Astrocyte of the hippocampus (primary cell): ENCODE results near the gene BGN.
A peak's percentile ranks its signal among the peaks of the same experiment; 100 is the strongest.

Experiments
- DNase-seq: peaks from one replicate; pipeline ENCODE4 v3.0.0; 2011; ENCODE audit warnings: low read depth, low spot score

The BGN gene

DNA sequence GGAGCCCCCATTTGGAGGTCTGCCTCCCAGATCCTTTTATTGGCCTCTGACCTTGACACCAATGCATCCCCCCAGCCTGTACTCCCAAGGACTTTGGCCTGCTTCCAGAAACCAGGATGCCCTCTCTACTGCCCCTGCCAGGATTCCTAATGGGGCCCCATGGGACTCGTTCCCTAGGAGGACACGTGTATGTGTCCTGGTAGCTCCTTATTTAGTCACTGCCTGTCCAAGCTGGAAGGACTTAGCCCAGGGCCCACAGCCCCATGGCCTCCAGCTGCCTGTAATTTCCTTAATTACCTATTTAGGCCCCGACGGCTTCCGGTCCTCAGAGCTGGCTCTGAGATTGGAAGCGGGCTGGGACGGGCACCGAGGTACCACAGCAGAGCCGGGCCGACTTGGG is 32.0 kb downstream of the BGN start:
- DNase-seq: no peak

DNA sequence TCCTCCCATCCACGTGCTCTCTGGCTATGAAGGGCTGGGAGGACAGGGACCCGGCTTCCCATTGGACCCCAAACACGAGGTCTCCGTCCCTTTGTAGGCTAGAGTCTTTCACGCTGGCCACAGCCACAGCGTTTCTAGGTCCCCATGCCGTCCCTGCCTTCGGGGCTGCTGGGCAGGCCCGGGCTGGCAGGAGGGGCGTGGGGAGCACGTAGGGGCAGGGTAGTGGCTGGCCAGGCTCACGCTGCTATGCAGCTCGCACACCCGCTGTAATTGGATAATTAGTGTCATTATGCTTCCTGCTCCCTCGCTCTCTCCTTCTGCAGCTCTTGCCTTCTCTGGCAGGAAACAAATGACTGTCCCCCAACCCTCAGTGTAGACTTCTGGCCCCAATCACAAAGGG is 32.4 kb downstream of the BGN start:
- no peak for DNase-seq

DNA sequence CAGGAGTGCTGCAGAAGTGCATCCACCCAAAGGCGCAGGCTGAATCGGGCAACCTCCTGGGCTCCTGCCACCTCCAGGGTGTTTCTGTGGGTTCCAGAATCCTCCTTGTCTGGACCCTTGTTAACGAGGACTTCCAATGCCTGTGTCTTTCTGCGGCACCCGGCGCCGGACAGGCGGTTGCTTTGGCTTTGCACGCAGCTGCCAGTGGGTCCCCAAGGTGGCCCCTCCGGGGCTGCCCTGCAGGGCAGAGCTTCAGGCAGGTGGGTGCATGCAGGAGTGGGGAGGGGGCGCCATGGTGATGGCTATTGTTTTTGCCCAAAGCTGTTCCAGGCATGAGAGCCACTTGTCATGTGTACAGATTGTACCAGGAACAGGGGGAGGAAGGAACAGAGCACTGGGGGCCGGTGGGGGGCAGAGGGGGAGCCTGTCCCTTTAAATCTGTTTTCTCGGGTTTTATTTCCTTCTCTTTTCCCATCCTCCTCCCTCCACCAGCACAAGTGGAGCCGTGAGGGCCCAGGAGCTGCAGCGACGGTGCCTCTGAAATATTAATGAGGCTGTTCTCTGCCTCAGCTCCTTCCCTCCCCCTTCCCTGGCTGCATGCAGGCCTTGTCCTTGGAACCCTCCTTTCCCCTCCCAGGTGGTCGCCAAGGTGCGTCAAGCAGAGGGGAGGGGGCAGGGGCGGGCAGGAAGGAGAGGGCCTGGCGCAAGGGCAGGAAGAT is 35.8 kb downstream of the BGN start:
- DNase-seq: no peak

DNA sequence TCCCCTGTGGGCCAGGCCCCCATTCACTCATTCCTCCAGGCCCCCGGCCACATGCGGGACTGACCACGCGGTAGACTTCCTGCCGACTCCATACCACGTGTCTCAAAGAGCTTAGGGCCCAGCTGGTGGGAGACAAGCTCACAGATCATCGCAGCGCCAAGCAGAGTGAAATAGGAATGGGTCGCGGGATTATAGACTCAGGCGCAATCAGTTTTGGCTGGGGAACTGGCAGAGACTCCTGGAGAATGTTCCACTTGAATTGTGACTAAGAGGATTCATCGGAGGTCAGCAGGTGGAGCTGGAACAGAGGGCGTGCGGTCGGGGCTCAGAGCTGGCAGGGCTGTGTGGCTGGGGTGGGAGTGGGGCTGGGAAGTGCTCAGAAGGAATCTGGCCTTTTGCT is 38.3 kb downstream of the BGN start:
- no peak for DNase-seq

DNA sequence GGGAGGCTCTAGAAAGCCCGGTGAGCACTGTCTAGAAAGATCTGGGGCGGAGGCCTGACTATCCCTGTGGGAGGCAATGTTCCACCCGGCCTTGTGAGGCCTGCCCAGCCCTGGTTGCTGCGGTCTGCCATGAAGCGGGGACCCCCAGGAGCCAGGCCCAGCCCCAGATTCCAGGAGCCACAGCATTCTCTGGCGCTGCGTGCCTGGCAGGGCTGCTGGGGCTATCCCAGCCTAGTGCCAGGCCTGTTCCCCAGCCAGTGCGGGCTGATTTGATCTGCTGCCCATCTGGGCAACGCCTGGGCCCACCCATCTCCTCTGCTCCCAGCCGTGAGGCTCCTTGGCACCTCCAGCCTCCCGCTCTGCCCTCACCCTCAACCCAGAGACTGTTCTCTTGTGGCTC is 42.3 kb downstream of the BGN start:
- no peak for DNase-seq

DNA sequence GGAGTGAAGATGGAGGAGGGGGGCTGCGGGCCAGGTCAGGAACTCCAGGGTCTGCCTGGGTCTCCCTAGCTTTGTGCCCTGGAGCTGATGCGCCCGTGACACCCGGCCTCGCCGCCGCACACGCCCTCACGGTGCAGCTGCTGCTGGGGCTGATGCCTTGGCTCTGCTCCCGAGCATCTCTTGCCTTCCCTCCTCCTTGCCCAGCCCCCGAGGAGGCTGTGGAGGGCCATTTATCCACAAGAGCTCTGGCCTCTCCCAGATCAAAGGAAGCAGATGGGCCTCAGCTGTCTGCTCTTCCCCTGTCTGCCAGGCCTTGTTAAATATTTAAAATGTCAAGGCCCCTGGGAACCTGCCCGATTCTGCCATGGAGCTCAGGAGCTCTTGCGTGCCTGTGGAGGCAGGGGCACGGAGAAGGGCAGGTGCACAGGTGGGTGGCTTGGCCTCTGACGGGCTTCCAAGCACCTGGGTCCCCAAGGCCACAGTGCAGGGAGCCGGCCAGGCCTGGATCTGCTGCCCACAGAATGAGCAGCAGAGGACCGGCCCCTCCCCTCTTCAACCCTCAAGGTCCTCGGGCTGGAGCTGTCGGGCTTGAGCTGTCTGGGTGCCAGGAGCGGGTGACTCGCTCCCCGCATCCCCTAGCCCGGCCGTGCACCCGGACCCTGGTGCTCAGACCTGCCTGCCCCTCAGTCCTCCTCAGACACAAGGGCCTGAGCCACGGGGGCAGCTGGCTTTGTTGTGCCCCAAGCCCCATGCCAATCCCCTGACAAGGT is 42.9 kb downstream of the BGN start:
- DNase-seq: no peak

DNA sequence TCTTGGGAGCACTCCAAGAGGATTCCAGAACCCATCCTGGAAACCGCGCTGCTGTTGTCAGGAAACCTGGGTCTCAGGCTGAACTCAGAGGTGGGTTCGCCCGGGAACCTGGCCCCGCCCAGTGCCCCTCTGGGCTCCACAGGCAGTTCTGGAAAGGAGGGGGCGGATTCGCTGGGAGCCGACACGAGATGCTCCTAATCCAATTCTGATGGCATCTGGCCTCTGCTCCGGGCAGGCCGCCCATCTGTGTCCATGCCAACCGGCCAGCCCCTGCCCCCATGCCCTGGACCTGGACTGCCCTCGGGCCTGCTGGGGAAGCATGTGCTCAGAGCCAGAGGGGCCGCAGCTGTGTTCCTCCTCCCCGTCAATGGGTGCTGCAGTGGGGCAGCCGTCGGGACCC is 43.6 kb downstream of the BGN start:
- no peak for DNase-seq

DNA sequence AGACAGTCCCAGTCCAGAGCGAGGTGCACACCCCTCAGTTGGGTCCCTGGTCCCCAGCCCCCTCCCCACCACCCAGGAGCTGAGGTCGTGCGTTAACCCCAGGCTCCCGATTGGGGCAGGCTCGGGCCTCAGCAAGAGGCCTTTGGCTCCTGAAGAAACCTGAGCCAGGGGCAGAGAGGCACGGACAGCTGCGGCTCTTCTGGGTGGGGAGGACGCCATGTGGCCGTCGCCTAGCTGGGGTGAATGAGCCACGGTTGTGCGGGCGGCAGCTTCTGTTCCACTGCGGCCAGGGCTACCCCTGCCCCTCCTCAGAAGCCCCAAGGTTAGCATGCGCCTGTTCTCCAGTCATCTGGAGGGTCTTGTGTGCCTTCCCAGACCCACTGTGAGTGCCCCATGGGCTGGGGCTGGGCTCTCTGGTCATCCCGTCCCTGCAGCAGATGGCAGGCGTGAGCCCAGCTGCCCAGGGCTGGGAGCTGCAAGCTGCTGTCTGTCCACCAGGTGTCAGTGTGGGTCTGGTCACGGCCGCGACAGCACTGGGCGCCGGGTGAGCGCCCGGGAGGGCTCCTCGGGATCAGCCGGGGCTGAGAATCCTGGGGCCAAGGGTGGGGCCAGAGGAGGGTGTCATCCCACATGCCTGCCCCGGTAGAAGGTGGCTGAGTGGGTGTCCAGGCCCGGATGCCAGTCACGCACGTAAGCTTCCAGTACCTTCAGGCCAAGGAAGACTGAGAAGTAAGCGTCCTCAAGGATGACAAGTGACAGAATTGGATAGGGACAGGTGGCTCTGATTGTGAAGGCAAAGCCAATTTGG is 44.6 kb downstream of the BGN start:
- DNase-seq: peak; percentile 77

DNA sequence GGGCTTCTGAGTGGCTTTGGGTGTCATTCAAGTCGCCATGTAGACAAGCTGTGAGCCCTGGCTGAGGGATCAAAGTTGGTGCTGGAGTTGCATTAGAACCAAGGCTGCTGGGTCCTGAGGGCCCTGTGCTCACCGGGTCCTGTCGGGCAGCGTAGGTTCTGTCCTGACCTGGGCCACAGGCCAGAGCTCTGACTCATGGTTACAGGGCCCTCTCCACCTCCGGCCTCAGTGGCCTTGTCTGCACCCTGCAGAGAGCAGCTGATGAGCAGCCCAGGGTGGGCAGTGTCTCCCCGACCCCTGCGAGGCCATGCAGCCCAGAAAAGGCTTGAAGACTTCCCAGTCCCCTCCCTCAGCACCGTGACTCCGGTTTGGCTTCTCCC is 45.2 kb downstream of the BGN start:
- DNase-seq: no peak

DNA sequence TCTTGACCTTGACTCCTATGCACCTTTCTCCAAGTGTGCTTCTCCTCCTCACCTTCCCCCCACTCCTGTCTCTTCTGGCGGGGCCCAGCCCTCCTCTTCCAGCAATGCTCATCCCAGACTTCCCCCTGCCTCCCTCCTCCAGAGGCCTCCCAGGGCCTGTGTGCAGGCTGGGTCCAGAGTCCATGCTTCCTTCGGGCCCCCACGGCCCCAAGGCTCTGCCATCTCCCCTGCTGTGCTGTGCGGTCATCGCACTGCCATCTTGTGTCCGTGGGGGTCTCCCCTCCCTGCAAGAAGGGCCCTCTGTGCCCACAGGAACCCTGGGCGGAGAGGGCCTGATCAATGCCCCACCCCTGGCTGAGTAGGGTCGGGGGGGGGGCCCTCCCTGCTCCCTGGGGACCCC is 49.9 kb downstream of the BGN start:
- DNase-seq: no peak

DNA sequence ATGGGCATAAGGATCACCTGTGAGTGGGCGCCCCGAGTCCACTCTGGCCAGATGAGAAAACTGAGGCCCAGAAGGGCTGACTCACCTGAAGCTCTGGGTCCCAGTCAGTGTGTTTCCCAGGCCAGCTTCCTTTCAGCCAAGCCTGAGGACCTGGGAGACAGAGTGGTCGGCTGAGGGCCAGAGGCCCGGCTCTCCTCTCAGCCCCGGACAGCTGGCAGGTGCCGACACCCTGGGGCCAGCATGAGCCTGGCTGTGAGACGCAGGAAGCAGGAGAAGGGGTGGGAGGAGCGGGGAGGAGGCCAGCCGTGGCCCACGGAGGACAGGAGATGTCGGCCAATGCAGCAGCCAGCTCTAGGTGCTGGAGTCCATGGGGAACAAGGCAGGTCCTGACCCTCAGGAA is 51.6 kb downstream of the BGN start:
- no peak for DNase-seq

DNA sequence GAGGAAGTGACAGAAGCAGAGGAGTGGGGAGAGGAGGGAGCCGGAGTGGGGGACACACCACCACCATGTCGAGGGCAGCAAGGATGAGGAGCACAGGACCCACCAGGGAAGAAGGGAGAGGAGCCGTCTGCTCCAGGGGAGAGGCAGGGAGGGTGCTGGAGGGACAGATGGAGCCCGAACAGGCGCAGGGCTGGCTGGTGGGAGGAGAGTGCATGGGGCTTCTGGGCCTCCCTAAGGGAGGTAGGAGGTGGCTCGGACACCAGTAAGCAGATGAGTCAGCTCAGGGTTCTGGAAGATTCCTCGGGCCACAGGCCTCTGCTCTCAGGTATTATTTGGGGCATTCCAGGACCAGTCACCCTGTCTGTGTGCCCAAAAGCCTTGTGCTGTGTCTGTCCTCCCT is 52.4 kb downstream of the BGN start:
- no peak for DNase-seq

DNA sequence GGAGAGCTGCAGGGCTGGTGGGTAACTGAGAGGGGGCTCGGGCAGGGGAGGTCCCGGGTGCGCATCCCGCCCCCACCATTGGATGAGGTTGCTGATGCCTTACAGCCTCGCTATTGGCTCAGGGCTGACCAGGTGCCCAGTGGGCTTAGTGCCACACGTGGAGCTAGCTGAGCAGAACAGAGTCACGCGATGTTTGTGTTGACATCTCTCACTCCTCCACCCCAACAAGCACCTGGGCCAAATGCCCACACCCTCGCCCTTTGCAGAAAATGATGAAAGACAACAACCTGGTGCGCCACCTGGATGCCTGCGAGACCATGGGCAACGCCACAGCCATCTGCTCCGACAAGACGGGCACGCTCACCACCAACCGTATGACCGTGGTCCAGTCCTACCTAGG is 54.5 kb downstream of the BGN start:
- DNase-seq: no peak

DNA sequence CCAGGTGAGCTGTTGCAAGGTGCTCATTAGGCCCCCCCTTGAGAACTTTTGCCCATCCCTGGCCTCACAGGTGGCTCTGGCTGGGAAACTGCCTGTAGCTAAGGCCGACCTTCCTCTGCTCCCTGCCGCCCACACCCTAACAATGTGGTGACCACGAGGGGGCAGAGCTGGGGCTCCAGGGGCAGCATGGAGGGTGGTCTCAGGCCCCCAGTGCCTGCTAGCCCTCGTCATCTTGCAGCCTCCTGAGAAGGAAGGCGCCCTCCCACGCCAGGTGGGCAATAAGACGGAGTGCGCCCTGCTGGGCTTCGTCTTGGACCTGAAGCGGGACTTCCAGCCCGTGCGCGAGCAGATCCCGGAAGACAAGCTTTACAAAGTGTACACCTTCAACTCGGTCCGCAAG is 55.0 kb downstream of the BGN start:
- DNase-seq: no peak

DNA sequence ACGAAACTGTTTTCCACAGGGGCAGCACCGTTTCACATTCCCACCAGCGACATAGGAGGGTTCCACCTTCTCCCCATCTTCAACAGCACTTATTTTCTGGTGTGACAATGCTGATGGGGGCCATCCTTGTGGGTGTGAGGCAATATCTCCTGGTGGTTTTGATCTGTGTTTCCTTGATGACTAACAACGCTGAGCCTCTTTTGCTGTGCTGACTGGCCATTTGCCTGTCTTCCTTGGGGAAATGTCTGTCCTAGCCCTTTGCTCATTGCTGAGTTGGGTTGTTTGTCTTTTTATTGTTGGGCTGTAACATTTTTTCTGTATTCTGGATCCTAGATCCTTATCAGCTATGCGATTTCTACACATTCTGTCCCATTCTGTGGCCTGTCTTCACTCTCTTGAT is 56.4 kb downstream of the BGN start:
- DNase-seq: no peak

DNA sequence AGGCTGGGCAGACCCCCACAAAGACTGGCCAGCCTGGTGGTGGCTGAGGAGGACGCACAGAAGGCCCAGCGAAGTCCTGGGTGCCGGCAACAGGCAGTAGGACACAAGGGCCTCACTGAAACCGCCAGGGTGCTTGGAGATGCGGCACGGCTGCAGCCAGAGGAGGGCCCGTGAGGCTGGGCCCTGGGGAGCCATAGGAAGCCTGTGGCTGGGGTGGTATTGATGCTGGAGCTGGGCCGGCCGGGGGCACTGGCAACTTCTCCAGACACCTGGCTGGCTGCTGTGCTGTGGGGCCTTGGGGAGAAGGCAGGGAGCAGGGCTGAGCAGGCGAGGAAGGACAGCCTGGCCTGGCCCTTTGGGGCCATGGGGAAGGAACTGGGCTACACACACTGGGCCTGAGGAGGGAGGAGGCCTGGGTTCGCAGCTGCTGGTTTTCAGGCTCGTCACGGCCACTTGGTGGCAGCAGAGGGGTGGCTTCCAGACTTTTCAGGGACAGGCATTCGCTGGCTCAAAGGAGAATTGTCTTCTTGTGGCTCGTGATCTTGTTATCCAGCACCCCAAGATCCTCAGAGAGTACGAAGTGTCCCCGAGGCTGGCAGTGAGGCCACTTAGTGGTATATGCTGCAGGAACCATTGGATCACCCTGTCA is 59.9 kb downstream of the BGN start:
- peak; percentile 64 for DNase-seq

DNA sequence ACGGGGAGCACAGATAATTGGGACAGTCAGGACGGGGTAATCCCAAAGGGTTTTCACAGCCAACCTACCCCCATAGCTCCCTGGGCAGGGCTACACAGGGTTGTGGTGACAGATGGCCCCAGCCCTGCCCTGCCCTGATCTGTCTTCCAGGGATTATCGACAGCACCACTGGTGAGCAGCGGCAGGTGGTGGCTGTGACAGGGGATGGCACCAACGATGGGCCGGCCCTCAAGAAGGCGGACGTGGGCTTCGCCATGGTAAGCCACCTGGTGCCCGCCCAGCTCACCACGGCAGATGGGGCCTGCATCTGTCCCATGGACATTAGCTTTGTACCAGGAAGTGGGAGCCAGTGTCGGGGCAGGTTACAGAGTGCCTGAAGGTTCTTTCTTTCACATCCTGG is 62.0 kb downstream of the BGN start:
- DNase-seq: no peak

DNA sequence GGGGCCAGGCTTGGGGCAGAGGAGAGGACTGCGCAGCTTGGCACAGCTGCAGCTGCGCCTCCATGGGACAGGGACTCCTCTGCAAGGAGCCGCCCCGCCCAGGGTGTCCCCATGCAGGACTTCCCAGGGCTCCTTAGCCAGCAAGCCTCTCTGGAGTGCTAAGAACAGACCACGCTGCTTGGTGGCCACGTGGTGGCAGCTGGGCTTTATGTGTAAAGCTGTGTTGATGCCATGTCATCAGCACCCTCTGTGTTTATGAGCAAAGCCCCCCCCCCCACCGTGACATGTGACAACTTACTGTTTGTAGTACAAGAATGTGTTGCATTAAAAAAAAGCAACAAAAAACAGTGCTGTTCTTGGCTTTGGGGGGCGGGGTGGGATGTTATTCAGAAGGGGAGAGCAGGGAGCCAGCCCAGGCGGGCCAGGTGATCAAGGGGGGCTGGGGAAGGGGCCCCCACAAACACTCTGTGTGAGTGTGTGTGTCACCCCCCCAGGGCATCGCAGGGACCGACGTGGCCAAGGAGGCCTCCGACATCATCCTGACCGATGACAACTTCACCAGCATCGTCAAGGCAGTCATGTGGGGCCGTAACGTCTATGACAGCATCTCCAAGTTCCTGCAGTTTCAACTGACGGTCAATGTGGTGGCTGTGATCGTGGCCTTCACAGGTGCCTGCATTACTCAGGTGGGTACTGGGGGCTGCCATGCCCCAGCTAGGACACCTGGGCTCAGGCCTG is 63.0 kb downstream of the BGN start:
- DNase-seq: no peak
